ENCODE results near the gene GRIK1.

The GRIK1 gene

DNA sequence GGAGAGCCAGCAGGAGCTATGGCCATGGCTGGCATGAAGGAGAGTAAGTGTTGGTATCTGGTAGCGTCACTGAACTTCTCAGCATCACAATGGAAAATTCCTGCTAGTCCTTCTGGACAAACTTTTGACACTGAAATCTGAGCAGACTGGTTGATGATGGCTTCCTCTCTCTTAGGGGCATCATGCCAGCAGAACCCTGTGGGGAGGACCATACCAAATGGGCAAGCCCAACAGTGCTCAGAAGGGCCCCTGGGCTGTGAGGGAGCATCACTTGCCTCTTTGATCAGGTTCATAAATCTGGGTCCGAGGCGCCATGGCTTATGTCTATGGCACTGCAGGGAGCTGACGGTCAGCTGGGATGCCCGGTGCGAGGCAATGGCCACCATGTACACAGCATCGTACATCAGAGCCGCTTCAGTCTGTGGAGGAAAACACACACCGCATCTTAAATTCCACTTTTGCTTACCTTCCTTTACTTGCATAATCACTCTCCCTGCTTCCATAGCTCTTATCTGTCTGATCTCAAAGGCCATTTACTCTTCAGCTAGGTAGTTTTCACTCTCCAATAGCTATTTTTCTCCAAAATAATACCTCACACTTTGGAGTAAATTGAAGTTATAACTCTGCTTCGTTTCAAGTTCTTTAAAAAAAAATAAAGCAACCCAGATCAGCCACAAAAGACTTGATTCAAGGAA, 297.1 kb downstream of the GRIK1 start:
- DNase-seq (ENCODE audit: low spot score), result no peak

GRCh38 chr21:29641635-29642550, 297.9 kb downstream of the GRIK1 start:
- no peak for DNase-seq (ENCODE audit: low spot score)

- no peak for DNase-seq (ENCODE audit: low spot score)
Observed at GRCh38 chr21:29641001-29641634, 298.7 kb downstream of the GRIK1 start.

DNA sequence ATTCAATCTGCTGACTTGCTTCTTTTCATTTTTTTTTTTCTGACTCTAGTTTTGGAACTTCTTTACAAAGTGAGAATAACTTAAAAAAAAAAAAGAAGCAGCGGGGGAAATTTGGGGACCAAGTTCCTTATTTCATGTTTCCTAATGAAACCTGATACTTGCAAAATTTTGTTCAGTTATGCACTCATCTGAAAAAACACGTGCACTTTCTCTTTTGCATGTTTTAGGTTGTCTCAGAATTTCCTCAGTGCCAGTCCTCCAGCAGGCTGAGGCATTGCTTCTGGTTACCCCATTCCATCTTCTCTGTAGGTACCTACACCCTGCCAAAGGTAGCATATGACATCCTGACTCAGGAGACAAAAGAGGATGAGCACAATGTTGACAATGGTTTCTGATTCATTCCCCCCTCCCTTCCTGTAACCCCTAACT, 299.7 kb downstream of the GRIK1 start:
- no peak for DNase-seq (ENCODE audit: low spot score)

DNA sequence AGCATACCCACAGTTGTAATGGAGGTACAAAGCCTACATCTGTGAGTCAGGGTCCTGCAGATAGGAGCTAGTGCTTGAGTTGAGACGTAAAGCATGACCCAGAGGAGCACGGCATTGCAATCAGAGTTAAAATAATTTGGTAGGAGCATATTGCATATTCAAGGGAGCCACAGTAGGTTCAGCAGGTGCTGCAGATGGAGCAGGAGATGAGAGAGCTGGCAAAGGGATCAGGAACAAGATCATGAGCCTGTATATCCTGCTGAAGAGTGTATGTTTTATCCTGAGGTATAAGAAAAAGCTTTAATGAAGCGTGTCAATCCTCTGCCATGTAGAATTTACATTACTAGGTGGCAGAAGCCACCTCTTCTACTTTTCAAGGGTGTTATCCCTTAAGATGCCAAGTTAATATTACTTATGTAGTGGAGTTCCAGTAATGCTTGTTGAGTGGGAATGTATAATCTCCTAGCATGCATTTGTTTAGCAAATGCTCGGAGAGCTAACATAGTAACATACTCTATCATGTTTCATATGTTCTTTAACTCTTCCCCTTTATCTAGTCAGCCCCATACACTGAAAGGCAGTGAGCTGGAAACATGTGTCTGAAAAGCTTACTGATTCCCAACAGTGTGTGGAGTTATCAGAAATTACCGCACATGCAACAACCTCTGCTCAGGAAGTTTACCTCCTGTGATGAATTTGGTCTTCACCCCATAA, 300.3 kb downstream of the GRIK1 start:
- no peak for DNase-seq (ENCODE audit: low spot score)

- DNase-seq (ENCODE audit: low spot score), result no peak
Observed at GRCh38 chr21:29638761-29639327, 301.0 kb downstream of the GRIK1 start.

- DNase-seq (ENCODE audit: low spot score), result no peak
Observed at GRCh38 chr21:29638138-29638537, 301.7 kb downstream of the GRIK1 start.

DNA sequence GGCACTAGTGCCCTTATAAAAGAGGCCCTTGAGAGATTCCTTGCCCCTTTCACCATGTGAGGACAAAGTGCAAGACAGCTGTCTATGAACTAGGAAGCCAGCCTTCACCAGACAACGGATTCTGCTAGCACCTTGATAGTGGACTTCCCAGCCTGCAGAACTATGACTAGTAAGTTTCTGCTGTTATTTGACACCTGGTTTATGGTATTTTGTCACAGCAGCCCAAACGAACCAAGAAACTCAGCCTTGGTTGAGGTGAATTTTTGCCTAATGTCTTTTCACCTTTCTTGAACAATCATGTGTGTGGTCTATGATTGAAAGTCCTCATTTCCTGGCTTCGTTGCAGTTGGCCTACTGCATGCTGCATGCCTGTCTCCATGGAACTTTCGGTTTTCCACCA, 302.2 kb downstream of the GRIK1 start:
- DNase-seq (ENCODE audit: low spot score), result no peak

- DNase-seq (ENCODE audit: low spot score), result no peak
Observed at GRCh38 chr21:29637134-29637533, 302.7 kb downstream of the GRIK1 start.

DNA sequence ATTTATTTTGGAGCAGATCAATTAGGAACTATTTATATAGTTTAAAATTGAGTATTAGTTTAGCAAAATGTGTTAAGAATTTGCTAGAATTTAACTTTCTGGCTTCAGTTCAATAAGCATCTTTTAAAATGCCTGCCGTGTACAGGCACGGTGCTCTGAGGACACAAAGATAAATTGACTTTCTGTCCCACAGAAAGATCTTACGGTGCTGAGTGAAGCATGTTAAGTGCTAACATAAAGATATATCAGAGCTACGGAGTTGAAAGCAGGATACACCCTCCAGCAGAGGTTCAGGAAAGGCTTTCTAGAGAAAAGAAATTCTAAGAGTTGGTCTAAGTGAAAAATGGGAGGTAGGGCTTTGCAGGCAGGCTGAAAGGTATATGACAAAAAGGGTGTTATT, 305.4 kb downstream of the GRIK1 start:
- no peak for DNase-seq (ENCODE audit: low spot score)

DNA sequence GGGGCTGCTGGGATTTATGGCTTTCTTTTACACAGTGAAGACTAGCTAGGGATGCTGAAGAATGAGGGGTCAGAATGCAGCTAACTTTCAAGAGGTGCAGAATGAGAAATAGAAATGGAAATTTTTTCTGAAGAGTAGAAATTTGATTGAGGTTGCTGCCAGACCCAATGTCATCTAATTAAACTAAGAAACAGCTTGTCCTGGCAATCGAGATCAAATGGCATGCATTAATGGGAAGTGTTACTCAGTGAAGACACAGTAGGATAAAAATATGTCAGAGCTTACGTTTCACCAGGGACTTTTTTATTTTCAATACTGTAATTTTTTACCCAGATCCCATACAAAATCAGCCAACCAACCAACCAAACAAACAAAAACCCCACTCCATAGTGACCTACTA, 306.0 kb downstream of the GRIK1 start:
- no peak for DNase-seq (ENCODE audit: low spot score)

DNA sequence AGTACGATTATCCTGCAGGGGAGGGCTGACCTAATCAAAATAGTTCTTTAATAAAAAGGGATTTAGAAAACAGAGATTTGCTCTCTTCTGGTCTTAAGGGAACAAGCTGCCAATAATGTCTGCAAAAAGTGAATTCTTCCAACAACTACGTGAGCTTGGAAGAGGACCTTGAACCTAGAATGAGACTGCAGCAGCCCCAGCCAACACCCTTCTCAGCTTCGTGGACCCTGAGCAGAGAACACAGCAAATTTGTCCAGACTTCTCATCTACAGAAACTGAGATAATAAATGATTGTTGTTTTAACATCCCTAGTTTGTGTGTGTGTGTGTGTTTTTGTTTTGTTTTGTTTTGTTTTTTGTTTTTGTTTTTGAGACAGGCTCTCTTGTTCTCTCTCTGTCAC, 309.4 kb downstream of the GRIK1 start:
- no peak for DNase-seq (ENCODE audit: low spot score)

DNA sequence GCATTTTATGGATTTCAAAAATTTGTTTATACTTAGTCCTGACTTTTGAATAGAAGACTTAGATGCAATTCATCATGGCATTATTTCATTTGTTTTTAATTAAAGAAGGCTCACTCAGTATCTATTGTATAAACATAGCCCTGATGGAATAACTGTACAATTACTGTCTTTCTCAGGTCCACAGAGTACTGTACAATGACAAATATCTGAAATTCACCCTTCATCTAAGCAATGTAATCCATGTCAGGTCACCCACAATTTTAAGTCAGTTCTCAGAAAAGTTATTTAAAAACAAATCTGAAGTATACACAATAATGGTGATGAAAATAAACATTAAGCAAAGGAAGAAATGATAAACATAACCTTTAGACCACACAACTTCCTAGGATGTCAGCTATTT, 311.9 kb downstream of the GRIK1 start:
- DNase-seq (ENCODE audit: low spot score), result no peak

DNA sequence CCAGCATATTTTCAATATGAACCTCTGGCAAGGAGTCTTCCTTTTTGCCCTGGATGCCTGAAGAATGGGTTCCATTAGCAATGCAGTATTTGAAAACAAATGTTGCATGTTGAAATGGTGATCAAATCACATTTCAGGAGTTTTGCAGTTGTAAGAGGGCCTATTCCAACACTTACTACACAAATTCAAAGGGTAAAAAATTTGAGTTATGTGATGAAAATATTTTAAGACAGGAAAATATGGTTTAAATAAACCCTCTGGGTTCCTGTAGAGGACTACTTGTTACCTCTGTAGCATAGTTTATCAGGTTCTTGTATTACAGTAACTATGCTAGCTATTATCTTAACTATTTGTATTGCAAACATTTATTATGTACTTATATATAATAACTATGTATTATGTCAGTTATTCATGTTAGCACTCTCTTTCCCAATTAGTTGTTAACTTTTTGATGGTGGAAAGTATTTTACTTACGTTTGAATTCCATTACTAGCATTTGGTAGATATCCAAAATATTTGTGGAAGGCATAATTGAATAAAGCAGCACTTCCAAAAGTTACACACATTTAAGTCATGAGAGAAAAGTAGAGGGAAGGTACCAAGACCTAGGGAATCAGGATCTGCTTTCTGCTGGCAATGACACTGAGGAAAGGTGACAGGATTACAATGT, 312.9 kb downstream of the GRIK1 start:
- DNase-seq (ENCODE audit: low spot score), result no peak

DNA sequence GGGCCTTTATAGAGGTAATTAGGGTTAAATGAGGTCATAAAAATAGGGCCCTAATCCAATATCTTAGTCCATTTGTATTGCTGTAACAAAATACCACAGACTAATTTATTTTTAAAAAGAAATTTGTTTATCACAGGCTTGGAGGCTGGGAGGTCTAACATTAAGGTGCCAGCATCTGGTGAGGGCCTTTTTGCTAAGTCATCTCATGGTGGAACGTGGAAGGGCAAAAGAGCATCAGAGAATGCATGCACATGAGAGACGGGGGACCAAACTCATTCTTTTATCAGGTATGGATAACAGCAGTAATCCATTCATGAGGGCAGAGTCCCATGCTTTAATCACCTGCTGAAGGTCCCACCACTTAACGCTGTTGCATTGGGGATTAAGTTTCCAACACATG, 313.8 kb downstream of the GRIK1 start:
- DNase-seq (ENCODE audit: low spot score), result no peak

- DNase-seq (ENCODE audit: low spot score), result no peak
Observed at GRCh38 chr21:29624776-29625175, 315.0 kb downstream of the GRIK1 start.

DNA sequence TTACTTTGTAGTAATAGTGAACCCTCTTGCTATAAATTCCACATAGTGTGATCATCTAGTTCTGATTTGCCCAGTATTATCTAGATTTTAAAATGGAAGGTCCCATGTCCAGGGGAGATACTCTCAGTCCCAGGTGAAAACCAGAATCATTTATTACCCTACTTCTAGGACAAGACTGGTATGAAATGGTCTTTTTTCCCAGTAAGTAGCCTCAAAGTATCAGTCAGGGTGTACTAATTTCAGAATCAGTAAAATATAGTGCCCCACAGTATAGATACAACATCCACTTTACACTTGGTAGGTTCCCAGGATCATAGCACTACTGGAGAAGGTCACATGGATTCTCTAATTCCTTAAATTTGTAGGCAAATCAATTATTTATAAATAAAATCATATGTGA, 318.3 kb downstream of the GRIK1 start:
- DNase-seq (ENCODE audit: low spot score), result no peak

GRCh38 chr21:29616209-29616751, 323.5 kb downstream of the GRIK1 start:
- no peak for DNase-seq (ENCODE audit: low spot score)

- DNase-seq (ENCODE audit: low spot score), result no peak
Observed at GRCh38 chr21:29613877-29614276, 325.9 kb downstream of the GRIK1 start.

GRCh38 chr21:29613021-29613420, 326.8 kb downstream of the GRIK1 start:
- DNase-seq (ENCODE audit: low spot score), result no peak

DNA sequence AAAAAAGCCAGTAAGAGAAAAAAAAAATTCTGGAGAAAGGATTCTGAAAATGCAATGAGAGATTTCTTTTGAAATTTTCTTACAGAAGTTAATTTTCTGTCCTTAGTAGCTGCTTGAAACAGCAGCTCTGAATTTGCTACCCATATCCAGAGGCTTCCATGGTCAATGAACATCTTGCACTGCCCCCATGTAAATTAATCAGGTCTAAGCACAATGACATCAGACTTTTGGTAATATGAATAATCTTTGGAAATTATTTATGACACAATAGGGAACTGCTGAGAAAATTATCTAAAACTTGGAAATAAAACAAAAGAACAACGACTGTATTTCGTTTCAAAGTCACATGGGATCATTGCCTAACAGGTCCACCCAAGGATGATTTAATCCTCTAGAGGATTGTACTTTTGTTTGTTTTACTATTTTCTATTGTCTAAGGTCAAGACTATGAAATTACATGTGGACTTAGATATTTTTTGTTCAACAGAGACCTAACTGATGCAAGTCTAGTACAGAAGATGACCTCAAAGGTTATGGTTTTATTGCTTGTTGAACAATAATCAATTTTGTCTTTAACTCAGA, 328.9 kb downstream of the GRIK1 start:
- DNase-seq (ENCODE audit: low spot score), result no peak
